Activated naive CD8-positive, alpha-beta T cell treated with anti-CD3 and anti-CD28 coated beads, Interleukin-2, amount 50 U/mL, for 24 hours (primary cell): Measurements from ENCODE around the gene PARD6G.
"Not testable (repeated sequence)": the region's sequence is repeated elsewhere in the genome, so short reads cannot be mapped to it uniquely, and the experiment has no call there.

Experiments used
- ATAC-seq: fragments of 150-1000 bp; cut with Tn5 transposase; one replicate; pipeline ENCODE4 v1.10.0; 2021
- DNase-seq: peaks from one replicate; pipeline ENCODE4 v3.0.0; 2021
- H3K27ac Mint-ChIP-seq: one replicate; pipeline ENCODE4 v1.8.0; 2021; ENCODE audit warnings: mild to moderate bottlenecking, mixed read lengths
- H3K27me3 Mint-ChIP-seq: one replicate; pipeline ENCODE4 v1.8.0; 2021; ENCODE audit warnings: mixed read lengths
- H3K36me3 Mint-ChIP-seq: one replicate; pipeline ENCODE4 v1.8.0; 2021; ENCODE audit warnings: low read depth, mixed read lengths
- H3K4me1 Mint-ChIP-seq: one replicate; pipeline ENCODE4 v1.8.0; 2021; ENCODE audit warnings: mixed read lengths
- H3K4me3 Mint-ChIP-seq: one replicate; pipeline ENCODE4 v1.8.0; 2021; ENCODE audit warnings: mild to moderate bottlenecking, moderate library complexity, mixed read lengths
- H3K9me3 Mint-ChIP-seq: one replicate; pipeline ENCODE4 v1.8.0; 2021; ENCODE audit warnings: mixed read lengths

The PARD6G gene

GRCh38 chr18:80246445-80247392 lies 595 bp downstream of the PARD6G start:
- DNase-seq (no peak), ATAC-seq (no peak)
- Mint-ChIP-seq H3K27ac (no peak overlapping the region), H3K27me3 (peaks cover 34% of the 10 kb centered on the region), H3K4me3 (no peak overlapping the region), H3K36me3 (no peaks in the 10 kb centered on the region), H3K4me1 (peaks cover 8% of the 10 kb centered on the region), H3K9me3 (no peaks in the 10 kb centered on the region)

GRCh38 chr18:80245781-80246444 lies 1.4 kb downstream of the PARD6G start:
- peak overlapping the region; percentile 55 for H3K4me3 Mint-ChIP-seq
- peaks cover 36% of the 10 kb centered on the region for H3K27me3 Mint-ChIP-seq

GRCh38 chr18:80244956-80245730 lies 2.2 kb downstream of the PARD6G start:
- H3K27ac Mint-ChIP-seq = no peak overlapping the region
- ATAC-seq = no peak
- H3K9me3 Mint-ChIP-seq = no peaks in the 10 kb centered on the region
- no peaks in the 10 kb centered on the region for H3K36me3 Mint-ChIP-seq
- no peak for DNase-seq
- peaks cover 8% of the 10 kb centered on the region for H3K4me1 Mint-ChIP-seq
- H3K4me3 Mint-ChIP-seq = no peak overlapping the region
- peaks cover 36% of the 10 kb centered on the region for H3K27me3 Mint-ChIP-seq

More at GRCh38 chr18:80245781-80246444, 1.4 kb downstream of the PARD6G start:
- ATAC-seq (no peak), DNase-seq (no peak)
- H3K27ac Mint-ChIP-seq = no peak overlapping the region
- H3K9me3 Mint-ChIP-seq = no peaks in the 10 kb centered on the region
- H3K36me3 Mint-ChIP-seq = no peaks in the 10 kb centered on the region
- peaks cover 8% of the 10 kb centered on the region for H3K4me1 Mint-ChIP-seq

DNA sequence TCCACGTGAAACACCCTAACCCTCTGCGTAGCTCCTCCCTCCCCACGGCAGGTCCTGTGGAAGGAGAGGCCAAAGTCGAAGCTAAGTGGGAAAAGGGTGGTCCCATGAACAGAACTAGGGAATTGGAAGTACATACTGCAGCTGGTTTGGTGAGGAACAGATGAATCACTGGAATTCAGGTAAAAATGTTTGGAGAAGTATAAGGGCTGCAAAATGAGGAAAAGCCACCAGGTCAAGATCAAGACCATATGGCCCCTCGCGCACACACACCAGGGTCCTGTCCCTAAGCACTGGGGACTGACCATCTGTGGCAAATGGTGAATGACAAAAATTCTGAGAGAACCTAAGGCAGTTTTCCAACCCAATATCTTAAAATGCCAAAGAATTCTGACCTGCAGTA lies 3.1 kb downstream of the PARD6G start:
- peaks cover 36% of the 10 kb centered on the region for H3K27me3 Mint-ChIP-seq
- no peak overlapping the region for H3K27ac Mint-ChIP-seq
- ATAC-seq (no peak), DNase-seq (no peak)
- H3K4me3 Mint-ChIP-seq = no peak overlapping the region
- H3K9me3 Mint-ChIP-seq = no peaks in the 10 kb centered on the region
- H3K4me1 Mint-ChIP-seq = peaks cover 8% of the 10 kb centered on the region
- no peaks in the 10 kb centered on the region for H3K36me3 Mint-ChIP-seq

- ATAC-seq (no peak), DNase-seq (no peak)
- Mint-ChIP-seq H3K27ac (no peak overlapping the region), H3K9me3 (no peaks in the 10 kb centered on the region), H3K4me3 (no peak overlapping the region), H3K27me3 (peaks cover 31% of the 10 kb centered on the region), H3K36me3 (no peaks in the 10 kb centered on the region), H3K4me1 (peaks cover 8% of the 10 kb centered on the region)
Measured at GRCh38 chr18:80243204-80243603, 4.1 kb downstream of the PARD6G start.

GRCh38 chr18:80241919-80242777 lies 5.2 kb downstream of the PARD6G start:
- Mint-ChIP-seq H3K36me3 (no peaks in the 10 kb centered on the region), H3K4me1 (peaks cover 5% of the 10 kb centered on the region), H3K27ac (no peak overlapping the region), H3K4me3 (no peak overlapping the region), H3K27me3 (peaks cover 30% of the 10 kb centered on the region), H3K9me3 (no peaks in the 10 kb centered on the region)
- no peak for ATAC-seq
- DNase-seq = no peak

DNA sequence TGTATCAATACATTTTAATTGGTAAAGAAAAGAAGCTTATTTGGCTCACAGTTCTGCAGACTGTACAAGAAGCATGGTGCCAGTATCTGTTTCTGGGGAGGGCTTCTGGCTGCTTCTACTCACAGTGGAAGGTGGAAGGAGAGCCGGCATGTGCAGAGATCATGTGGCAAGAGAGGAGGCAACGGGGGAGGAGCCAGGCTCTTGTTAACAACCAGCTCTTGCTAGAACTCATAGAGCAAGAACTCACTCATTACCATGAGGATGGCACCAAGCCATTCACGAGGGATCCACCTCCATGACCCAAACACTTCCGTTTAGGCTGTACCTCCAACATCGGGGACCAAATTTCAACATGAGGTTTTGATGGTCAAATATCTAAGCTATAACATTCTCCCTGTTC lies 7.5 kb downstream of the PARD6G start:
- DNase-seq (no peak), ATAC-seq (no peak)
- Mint-ChIP-seq H3K36me3 (no peaks in the 10 kb centered on the region), H3K27me3 (peaks cover 24% of the 10 kb centered on the region), H3K4me1 (no peaks in the 10 kb centered on the region), H3K4me3 (no peak overlapping the region), H3K9me3 (peaks cover 4% of the 10 kb centered on the region), H3K27ac (no peak overlapping the region)

- peaks cover 20% of the 10 kb centered on the region for H3K27me3 Mint-ChIP-seq
- DNase-seq (no peak), ATAC-seq (no peak)
- no peak overlapping the region for H3K27ac Mint-ChIP-seq
- peaks cover 4% of the 10 kb centered on the region for H3K9me3 Mint-ChIP-seq
- no peak overlapping the region for H3K4me3 Mint-ChIP-seq
- no peaks in the 10 kb centered on the region for H3K36me3 Mint-ChIP-seq
- no peaks in the 10 kb centered on the region for H3K4me1 Mint-ChIP-seq
Measured at GRCh38 chr18:80238651-80239260, 8.6 kb downstream of the PARD6G start.

- not testable (repeated sequence) for H3K36me3 Mint-ChIP-seq, H3K4me3 Mint-ChIP-seq, H3K4me1 Mint-ChIP-seq, ATAC-seq, DNase-seq, H3K9me3 Mint-ChIP-seq, H3K27ac Mint-ChIP-seq
- H3K27me3 Mint-ChIP-seq = peaks cover 16% of the 10 kb centered on the region
Measured at GRCh38 chr18:80237519-80237918, 9.8 kb downstream of the PARD6G start.

- Mint-ChIP-seq H3K36me3 (no peaks in the 10 kb centered on the region), H3K27ac (no peak overlapping the region), H3K4me1 (no peaks in the 10 kb centered on the region), H3K9me3 (peaks cover 4% of the 10 kb centered on the region), H3K27me3 (peaks cover 17% of the 10 kb centered on the region), H3K4me3 (no peak overlapping the region)
- ATAC-seq (no peak), DNase-seq (no peak)
Measured at GRCh38 chr18:80234398-80234797, 12.9 kb downstream of the PARD6G start.

- H3K27ac Mint-ChIP-seq = no peak overlapping the region
- H3K9me3 Mint-ChIP-seq = peaks cover 4% of the 10 kb centered on the region
- H3K4me1 Mint-ChIP-seq = no peaks in the 10 kb centered on the region
Measured at GRCh38 chr18:80233899-80234298, 13.4 kb downstream of the PARD6G start.

DNA sequence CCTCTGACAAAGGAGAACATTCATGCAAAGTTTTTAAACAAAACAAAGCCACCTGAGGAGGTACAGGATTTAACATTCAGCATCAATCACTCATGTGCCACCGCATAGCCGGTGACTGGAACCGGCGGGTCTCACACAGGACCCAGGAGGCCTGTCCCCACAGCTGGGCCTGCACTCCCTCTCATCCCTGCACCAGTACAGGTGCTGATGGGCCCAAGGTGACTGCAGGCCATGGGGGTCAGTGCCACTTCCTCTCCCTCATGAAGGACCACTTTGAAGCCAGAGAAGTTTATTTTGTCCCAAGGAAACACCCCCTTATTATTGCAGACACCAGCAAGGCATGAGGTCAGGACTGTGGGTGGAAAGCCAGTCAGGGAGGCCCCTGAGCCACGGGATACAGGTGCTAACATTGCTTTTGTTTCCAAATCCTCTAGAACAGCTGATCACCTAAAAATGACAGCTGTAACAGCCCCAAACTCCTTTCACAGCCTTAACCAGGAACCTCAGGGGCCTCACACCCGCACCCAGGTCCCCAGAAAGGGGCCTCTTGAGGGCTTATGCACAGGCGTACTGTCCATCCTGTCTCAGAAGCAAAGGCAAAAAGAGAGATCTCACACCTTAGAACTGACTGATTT lies 14.0 kb downstream of the PARD6G start:
- Mint-ChIP-seq H3K27me3 (peaks cover 17% of the 10 kb centered on the region), H3K27ac (no peak overlapping the region)

More at GRCh38 chr18:80233899-80234298, 13.4 kb downstream of the PARD6G start:
- Mint-ChIP-seq H3K4me3 (no peak overlapping the region), H3K36me3 (no peaks in the 10 kb centered on the region), H3K27me3 (peaks cover 17% of the 10 kb centered on the region)
- DNase-seq (no peak), ATAC-seq (no peak)

GRCh38 chr18:80232710-80233109 lies 14.6 kb downstream of the PARD6G start:
- Mint-ChIP-seq H3K36me3 (no peaks in the 10 kb centered on the region), H3K27me3 (peaks cover 16% of the 10 kb centered on the region), H3K4me1 (no peaks in the 10 kb centered on the region), H3K27ac (no peak overlapping the region), H3K9me3 (peaks cover 4% of the 10 kb centered on the region), H3K4me3 (no peak overlapping the region)
- ATAC-seq (no peak), DNase-seq (no peak)

More for the DNA sequence above, 14.0 kb downstream of the PARD6G start:
- DNase-seq = no peak
- Mint-ChIP-seq H3K4me3 (no peak overlapping the region), H3K9me3 (peaks cover 4% of the 10 kb centered on the region), H3K4me1 (no peaks in the 10 kb centered on the region), H3K36me3 (no peaks in the 10 kb centered on the region)
- ATAC-seq = no peak
